Ureter (tissue), 1 donor: ENCODE measurements around the gene STAG3. TPM values are rescaled to one million over a fixed set of nuclear protein-coding genes. Genes with fewer than 3 reads are reported as not detected.

Experiments
- DNase-seq: peaks from one replicate; pipeline ENCODE4 v3.0.0-alpha.2; 2020; ENCODE audit warnings: low spot score
- total RNA-seq: library from RNA; stranded (reverse); gene quantifications from one replicate; pipeline ENCODE4 v1.2.4, GENCODE V29; 2023
- donor health status: DM: yes; HTN: yes; CAD: no.

Gene STAG3
- total RNA-seq, 1 donor from 2014 or later: 1.9 TPM

DNA sequence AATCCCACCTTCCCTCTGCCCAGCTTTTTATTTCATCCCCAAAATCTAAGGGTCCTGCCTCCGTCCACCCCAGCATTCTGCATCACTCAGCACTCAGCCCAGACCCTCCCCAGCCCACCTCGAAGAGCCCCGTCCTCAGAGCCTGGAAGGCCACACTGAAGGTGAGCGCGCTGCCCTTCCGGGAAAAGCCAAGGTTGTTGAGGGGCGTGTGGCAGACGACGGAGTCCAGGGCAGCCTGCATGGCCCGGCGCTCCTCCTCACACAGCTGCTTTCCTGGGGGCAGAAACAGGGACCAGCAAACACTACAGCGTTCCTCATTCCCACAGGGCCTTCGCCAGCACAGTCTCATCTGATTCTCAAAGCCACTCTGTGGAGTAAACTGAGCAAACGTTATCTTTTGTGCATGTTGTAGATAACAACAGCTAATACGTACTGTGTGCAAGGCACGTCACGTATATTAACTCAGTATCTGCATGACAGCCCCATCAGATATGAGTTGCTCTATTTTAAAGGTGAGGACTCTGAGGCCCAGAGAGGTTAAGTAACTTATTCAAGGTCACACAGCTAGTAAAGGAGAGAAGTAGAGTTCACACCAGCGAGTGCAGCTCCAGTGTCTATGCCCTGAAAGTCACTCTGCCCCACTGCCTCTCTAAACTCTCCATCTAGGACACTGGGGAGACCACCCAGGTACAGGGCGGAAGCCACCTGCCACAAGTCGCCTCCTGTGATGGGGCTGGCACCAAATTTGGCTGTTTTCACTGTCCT, 22.0 kb upstream of the STAG3 start:
- no peak for DNase-seq

DNA sequence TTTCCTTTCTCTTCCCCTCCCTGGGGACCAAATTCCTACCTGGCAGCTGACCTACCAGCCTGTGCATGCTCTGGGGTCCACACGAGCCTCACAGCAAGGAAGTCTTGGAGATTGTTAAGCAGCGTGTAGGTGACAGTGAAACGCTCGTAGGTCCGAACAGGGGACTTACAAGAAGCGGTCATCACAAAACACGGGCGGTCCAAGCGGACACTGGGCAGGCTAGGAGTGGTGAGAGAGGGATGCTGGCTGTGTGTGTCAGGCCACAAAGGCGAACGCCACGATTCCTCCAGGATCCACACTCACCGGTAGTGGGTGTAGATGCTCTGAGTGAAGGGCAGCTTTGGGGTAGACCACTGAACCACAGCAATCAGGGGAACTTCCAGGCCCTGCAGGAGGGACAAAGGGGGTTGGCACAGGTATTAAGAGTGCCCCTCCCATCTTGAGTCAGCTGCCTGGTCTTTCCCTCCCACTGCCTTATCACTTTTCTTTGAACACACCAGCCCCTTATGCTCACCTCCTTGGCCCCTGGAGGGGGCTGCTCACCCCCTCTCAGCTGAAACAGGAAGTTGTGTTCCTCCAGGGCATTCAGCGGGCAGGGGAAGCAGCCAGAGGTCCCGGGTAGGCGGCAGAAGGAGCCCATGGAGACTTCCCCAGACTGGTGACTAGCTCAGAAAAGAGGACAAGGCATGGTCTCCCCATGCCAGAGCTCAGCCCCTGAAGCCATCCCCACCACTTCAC, 21.2 kb upstream of the STAG3 start:
- no peak for DNase-seq

DNA sequence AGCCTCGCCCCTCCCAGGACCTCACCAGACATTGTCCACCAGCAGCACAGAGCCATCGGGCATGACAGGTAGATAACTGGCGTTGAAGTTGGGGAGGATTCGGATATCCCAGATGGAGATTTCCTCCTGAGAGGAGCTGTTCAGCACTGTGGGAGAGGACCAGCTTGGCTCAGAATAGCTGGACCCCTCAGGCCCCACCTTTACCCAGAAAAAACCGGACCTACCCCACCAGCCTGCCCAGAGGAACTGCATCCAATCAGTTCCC, 20.7 kb upstream of the STAG3 start:
- DNase-seq: peak; percentile 48

DNA sequence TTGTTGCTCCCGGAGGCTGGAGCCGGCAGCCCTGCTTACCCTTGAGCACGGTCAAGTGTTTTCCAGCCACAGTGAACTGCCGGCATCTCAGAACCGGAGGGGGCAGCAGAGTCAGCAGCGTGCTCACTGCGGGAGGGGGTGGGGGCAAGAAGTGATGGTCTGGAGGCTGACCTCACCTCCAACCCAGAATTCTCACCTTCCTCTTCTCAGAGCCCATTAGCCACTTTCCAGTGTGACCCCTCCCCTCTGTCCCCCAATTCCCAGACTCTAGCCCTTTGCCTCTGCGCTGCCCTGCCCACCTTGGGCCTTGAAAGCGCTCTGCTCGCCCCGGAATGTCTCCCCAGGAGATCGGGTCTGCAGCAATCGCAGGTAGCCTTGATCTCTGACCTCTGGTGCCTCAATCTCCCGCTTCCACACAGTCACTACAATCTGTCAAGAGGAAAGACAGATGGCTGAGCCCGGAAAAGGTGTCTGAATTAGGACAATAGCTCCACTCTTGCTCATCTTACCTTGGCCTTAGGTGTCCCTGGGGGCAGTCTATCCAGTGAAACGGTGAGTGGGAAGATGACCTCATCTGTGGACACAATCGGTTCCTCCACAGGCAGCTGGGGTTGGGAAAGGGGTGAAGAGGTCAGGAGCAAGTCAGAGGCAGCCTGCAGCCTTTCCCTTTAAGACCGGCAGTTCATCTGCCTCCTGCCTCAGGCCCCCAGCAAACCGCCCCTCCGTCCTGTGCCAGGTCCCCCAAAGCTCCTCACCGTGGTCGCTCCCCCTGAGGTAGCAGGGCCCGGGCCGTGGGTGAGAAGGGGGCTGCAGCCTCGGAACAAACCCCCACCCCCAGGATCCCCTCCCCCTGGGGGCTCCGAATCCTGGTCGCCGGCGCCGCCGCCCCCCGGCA, 20.1 kb upstream of the STAG3 start:
- DNase-seq: peak; percentile 44

- peak; percentile 93 for DNase-seq
These were observed 19.3 kb upstream of the STAG3 start, which contains the start of gene TRAPPC14 for GRCh38 chr7:100158229-100159098. TRAPPC14 (minus strand) TSS chr7:100158723; CDS start chr7:100158499, 224 bp downstream.

DNA sequence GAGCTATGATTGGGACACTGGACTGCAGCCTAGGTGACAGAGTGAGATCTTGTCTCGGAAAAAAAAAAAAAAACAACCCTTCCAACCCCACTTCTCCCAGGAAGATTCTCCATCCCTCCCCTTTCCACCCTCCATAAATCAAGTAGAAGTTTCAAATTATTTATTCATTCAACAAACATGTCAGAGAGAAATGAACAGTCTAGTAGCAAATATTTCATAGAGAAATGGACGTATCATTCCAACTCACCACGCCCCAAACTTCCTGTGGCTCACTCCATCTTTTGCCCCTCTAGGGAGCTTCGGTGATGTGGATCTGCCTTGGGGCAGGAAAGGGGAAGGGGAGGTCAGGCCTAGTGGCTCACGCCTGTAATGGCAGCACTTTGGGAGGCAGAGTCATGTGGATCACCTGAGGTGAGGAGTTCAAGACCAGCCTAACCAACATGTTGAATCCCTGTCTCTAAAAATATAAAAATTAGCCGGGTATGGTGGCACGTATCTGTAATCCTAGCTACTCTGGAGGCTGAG, 18.6 kb upstream of the STAG3 start:
- DNase-seq: no peak

DNA sequence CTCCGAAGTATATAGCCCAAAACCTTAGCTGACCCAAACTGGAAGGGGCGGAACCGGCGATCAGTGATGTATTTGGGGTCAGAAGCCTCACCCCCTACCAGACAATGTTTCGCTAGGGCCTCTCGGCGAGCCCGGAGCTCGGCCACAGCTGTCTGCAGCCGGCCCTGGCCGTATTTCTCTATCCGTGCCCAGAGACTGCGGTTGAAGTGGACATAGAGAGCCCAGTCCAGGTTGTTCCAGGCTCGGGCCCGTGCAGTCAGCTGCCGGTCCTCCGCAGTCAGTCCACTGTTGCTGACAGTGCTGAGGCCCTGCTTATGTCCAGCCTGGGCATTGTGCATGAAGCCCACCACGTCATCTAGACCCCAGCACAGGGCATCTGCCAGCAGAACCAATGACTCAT, 17.7 kb upstream of the STAG3 start:
- DNase-seq: no peak

GRCh38 chr7:100163006-100163531, 14.6 kb upstream of the STAG3 start:
- DNase-seq: peak; percentile 63

DNA sequence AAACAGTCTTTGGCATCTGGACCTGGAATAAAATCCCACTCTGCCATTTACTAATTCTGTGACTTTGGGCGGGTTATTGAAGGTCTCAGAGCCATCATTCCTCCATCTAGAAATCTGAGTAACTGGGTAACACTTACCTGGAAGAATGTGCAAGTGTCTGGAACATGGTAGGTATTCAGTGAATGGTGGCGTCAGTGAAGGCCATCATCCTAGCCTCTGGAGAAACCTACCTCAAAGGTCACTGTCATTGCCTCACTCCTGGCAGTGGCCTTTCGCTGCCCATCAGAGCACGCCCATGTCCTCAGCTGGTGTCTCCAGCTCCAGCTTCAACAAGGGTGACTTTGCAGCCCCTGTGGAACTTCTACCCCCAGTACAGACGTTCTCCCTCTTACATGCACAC, 13.8 kb upstream of the STAG3 start:
- DNase-seq: no peak

DNA sequence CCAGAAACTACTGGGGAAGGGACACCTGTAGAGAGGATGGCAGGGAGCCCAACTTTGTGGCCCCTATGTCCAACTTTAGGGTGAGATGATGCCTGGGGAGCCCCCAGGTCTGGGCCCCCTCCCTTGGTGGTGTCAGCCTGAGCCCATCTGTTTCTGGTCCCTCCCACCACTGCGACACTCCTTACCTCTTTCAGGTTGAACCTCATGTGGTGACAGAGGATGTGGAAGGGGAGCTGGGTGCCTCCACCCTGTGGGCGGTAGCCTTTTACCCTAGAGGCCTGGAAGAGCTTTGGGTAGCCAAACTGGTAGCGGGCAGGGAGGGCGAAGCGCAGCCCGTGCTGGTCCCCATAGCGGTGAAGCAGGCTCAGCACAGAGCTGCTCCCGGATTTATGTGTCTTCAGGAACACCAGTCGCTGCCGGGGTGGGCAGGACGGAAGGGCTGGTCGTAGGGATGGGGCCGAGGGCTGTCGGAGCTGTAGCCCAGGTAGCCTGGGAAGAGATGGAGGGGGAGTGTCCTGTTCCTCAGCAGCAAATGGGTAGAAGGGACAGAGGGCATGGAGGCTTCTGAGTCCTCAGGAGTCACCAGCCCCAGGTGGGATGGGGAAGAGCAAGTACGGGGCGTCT, 11.3 kb upstream of the STAG3 start:
- DNase-seq: no peak

DNA sequence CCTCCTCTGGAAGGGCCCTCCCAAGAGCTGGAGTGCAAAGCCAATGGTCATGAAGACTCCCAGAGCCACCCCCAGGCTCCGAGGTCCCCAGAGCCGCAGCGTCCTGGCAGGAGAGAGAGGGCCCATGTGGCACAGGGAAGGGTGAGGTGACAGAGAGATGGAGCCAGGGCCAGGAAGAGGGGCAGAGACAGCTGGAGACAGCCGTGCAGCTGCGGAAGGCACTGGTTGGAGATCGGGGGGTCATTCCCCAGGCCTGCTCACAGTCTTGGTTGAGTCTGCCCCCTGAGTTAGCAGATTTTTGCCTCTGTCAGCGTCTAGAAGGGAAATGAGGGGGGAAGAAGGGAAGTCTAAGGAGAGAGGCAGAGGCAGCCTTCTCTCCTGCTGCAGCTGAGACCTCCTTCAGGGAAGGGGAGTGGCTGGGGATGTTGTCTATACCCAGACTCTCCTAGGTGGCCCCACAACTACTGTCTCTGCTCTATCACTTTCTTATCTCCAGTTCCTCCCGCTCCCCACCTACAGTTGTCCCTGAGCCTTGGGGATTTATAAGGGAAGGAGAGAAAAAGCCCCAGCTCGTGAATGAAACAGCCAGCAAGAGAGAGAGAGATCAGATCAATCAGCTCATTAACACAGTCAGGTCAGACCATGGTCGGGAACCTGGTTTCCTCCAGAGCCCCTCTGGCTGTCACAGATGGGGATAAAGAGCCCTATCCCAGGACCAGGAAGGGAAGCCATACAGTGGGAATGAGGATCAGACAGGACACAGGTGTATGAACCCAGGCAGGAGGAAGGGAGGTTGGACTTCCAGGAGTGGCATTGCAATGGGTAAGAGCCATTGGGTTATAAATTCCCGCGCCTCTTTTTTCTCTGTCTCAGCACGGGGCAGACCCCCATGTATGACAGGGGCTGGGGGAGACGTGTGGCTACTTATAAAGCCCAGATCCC, 10.5 kb upstream of the STAG3 start:
- DNase-seq: no peak

- DNase-seq: peak; percentile 52
These were observed 9.8 kb upstream of the STAG3 start for GRCh38 chr7:100167912-100168323.

DNA sequence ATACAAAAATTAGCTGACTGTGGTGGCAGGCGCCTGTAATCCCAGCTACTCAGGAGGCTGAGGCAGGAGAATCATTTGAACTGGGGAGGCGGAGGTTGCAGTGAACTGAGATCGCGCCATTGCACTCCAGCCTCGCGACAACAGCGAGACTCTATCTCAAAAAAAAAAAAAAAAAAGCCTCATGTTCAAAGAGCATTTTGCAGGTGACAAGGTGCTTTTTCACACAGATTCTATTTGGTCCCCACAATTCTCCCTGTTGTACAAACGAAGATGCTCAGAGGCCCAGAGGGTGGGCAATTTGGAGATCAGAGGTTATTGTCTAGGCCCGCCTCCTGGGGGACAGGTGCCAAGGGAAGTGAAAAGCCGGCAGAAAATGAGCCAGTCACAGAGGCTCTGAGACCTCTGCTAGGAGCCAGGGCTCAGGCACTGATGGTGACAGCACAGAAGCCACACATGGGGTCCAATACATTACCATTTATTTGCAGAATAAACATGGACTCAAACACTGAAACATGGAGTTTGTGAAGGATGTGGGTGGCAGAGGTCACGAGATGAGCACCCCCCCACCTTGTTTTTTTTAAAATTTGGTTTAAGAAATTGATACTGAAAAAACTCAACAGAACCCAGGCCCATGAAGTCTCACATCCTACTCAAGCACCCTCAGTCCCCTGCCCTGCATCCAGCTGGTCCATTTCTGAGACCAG, 8.4 kb upstream of the STAG3 start:
- no peak for DNase-seq

DNA sequence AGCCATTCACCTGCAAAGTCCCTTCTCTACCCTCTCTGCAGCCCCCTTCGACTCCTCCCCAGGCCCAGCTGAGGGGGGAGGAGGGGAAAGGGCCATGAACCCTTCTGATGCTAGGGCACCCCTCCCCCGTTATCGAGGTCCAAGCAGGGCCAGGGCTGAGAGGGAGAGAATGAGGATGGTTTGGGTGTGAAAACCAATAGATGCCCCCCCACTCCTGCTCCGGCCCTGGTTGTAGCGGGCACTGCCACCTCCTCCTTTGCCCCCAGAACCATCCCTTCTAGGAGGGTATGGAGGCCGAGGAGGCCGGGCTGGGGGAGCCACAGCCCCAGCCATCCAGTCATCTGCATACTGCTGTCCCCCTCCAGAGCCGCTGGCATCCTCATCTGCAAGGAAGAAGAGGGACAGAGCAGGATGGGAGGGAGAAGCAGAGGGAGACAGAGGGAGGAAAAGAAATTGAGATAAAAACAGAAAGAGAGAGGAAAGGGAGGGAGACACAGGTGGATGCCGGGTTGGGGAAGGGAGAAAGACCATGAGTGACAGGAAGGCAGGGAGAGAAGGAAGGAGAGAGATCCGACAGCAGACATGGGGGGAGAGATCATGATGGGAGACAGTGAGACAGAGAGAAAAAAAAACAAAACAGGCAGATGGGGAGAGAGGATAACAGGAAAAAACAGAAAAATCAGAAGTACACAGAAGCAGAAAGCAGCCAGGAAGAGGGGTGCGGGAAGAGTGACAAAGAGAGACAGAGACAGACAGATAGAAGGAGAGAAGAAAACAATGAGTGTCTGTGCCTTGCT, 7.4 kb upstream of the STAG3 start:
- no peak for DNase-seq

DNA sequence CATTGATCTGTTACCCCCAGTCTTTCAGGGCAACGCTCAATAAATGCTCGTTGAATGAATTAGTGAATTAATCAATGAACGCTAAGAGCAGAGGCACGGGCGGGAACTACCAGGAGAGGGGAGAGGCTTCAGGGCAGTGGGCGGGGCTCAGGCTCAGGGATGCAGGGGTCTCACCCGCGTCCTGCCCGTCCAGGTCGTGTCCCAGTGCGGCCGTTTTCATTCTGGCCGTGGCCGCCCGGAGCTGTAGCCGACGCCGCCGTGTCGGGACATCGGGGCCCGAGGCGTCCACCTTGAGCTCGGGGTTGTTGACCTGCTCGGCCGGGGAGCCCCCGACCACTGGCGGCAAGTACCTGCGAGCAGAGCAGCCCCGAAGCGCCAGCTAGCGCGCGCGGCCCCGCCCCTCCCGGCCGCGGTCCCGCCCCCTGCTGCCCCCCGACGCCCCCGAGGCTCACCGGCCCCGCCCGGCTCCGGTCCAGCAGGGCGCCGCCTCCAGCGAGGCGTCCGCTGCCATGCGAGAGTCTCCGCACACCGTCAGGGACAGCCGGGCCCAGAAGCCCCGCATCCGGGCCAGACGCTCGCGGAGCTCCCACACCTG, 6.5 kb upstream of the STAG3 start:
- peak; percentile 44 for DNase-seq

GRCh38 chr7:100171840-100172239, 5.9 kb upstream of the STAG3 start:
- no peak for DNase-seq

GRCh38 chr7:100173806-100174495, 3.8 kb upstream of the STAG3 start:
- DNase-seq: no peak
